Measurements from ENCODE around the gene SEMA3C. TPM values are rescaled to one million over a fixed set of nuclear protein-coding genes. Genes with fewer than 3 reads are reported as not detected.

The SEMA3C gene
- total RNA-seq, result 100 to 1,000 TPM in 1 of 8 experiments, 10 to 100 TPM in 7; 32.2 to 219 (median 49.9) TPM

- Histone ChIP-seq H3K4me1 (replicated peaks in 1 of 2) (peaks cover 12 to 28% of the 10 kb centered on the region in 2 donors), H3K4me3 (peak within 1 kb of the TSS; percentile 47 to 57 (median 51)), H3K27ac (peak within 1 kb of the TSS; percentile 8 to 69)
- in situ Hi-C loops (cut with MboI; ENCODE audit: low pct_unique_long_range_greater_than_20kb in 2 of 9, low sequenced_read_pairs in 9 of 9, unreplicated experiment in 9 of 9), result loop anchor here in 5 of 9 experiments (25.0 kb wide), 2 partner anchors 207 to 543 kb away; no protein-coding TSS in a partner anchor
- 0 to 33% (median 1%) methylated on average over 1 to 18 of the region's 71 CpGs for WGBS, 10 experiments
- peak; percentile 95 to 99 (median 96) for ATAC-seq (replicated peaks in 6 of 8)
These were observed at the start of gene SEMA3C for GRCh38 chr7:80918909-80919721. TSS of gene SEMA3C (minus strand) at chr7:80919051. CDS start at chr7:80916781, 2,270 bp downstream.

GRCh38 chr7:80968606-80969005 is 49.8 kb upstream of the SEMA3C start:
- in situ Hi-C loops (cut with MboI; ENCODE audit: low pct_unique_long_range_greater_than_20kb in 2 of 9, low sequenced_read_pairs in 9 of 9, unreplicated experiment in 9 of 9), result no loop called here
- no peak overlapping the region for H3K4me3 ChIP-seq
- no peaks in the 10 kb centered on the region for H3K4me1 ChIP-seq (replicated peaks in 1 of 2)
- no peak for ATAC-seq (replicated peaks in 6 of 8)
- WGBS, 10 experiments, result 59 to 100% (median 92%) methylated on average over 2 of the region's 2 CpGs; no CpG with 5 or more reads in 1 of the 10 experiments
- no peak overlapping the region for H3K27ac ChIP-seq

- no peak for ATAC-seq (replicated peaks in 6 of 8)
- no peak overlapping the region for H3K4me3 ChIP-seq
- in situ Hi-C loops (cut with MboI; ENCODE audit: low pct_unique_long_range_greater_than_20kb in 2 of 9, low sequenced_read_pairs in 9 of 9, unreplicated experiment in 9 of 9), result no loop called here
- no peaks in the 10 kb centered on the region for H3K4me1 ChIP-seq (replicated peaks in 1 of 2)
- 40 to 100% (median 85%) methylated on average over 1 to 5 of the region's 5 CpGs for WGBS, 10 experiments
- no peak overlapping the region for H3K27ac ChIP-seq
These were observed 49.1 kb upstream of the SEMA3C start for GRCh38 chr7:80967917-80968297.

GRCh38 chr7:80967071-80967916 is 48.4 kb upstream of the SEMA3C start:
- 33 to 78% (median 60%) methylated on average over 1 to 3 of the region's 3 CpGs; no CpG with 5 or more reads in 1 of the 10 experiments for WGBS, 10 experiments
- Histone ChIP-seq H3K4me3 (no peak overlapping the region), H3K4me1 (replicated peaks in 1 of 2) (no peaks in the 10 kb centered on the region), H3K27ac (no peak overlapping the region)
- no peak for ATAC-seq (replicated peaks in 6 of 8)
- in situ Hi-C loops (cut with MboI; ENCODE audit: low pct_unique_long_range_greater_than_20kb in 2 of 9, low sequenced_read_pairs in 9 of 9, unreplicated experiment in 9 of 9), result no loop called here

GRCh38 chr7:80960244-80960795 is 41.5 kb upstream of the SEMA3C start:
- Histone ChIP-seq H3K27ac (no peak overlapping the region), H3K4me3 (no peak overlapping the region), H3K4me1 (replicated peaks in 1 of 2) (no peaks in the 10 kb centered on the region)
- in situ Hi-C loops (cut with MboI; ENCODE audit: low pct_unique_long_range_greater_than_20kb in 2 of 9, low sequenced_read_pairs in 9 of 9, unreplicated experiment in 9 of 9), result no loop called here
- peak in 2 of 8 experiments; percentile 53 to 84 for ATAC-seq (replicated peaks in 6 of 8)
- WGBS, 10 experiments, result 22 to 100% (median 86%) methylated on average over 1 to 2 of the region's 2 CpGs

GRCh38 chr7:80957226-80957777 is 38.5 kb upstream of the SEMA3C start:
- Histone ChIP-seq H3K4me3 (no peak overlapping the region), H3K27ac (no peak overlapping the region), H3K4me1 (replicated peaks in 1 of 2) (no peaks in the 10 kb centered on the region)
- 17 to 100% (median 83%) methylated on average over 1 to 3 of the region's 3 CpGs; no CpG with 5 or more reads in 1 of the 10 experiments for WGBS, 10 experiments
- ATAC-seq (replicated peaks in 6 of 8), result peak in 3 of 8 experiments; percentile 45 to 90 (median 80)
- in situ Hi-C loops (cut with MboI; ENCODE audit: low pct_unique_long_range_greater_than_20kb in 2 of 9, low sequenced_read_pairs in 9 of 9, unreplicated experiment in 9 of 9), result no loop called here

GRCh38 chr7:80954191-80954590 is 35.3 kb upstream of the SEMA3C start:
- Histone ChIP-seq H3K4me3 (no peak overlapping the region), H3K27ac (no peak overlapping the region), H3K4me1 (replicated peaks in 1 of 2) (no peaks in the 10 kb centered on the region)
- in situ Hi-C loops (cut with MboI; ENCODE audit: low pct_unique_long_range_greater_than_20kb in 2 of 9, low sequenced_read_pairs in 9 of 9, unreplicated experiment in 9 of 9), result no loop called here
- ATAC-seq (replicated peaks in 6 of 8), result no peak
- 80 to 100% (median 100%) methylated on average over 1 of the region's 1 CpG; no CpG with 5 or more reads in 5 of the 10 experiments for WGBS, 10 experiments

GRCh38 chr7:80950550-80950967 is 31.7 kb upstream of the SEMA3C start:
- Histone ChIP-seq H3K4me1 (replicated peaks in 1 of 2) (no peaks in the 10 kb centered on the region), H3K27ac (no peak overlapping the region), H3K4me3 (no peak overlapping the region)
- in situ Hi-C loops (cut with MboI; ENCODE audit: low pct_unique_long_range_greater_than_20kb in 2 of 9, low sequenced_read_pairs in 9 of 9, unreplicated experiment in 9 of 9), result no loop called here
- WGBS, 10 experiments, result 13 to 80% (median 50%) methylated on average over 1 to 2 of the region's 2 CpGs; no CpG with 5 or more reads in 1 of the 10 experiments
- no peak for ATAC-seq (replicated peaks in 6 of 8)

GRCh38 chr7:80949449-80949848 is 30.6 kb upstream of the SEMA3C start:
- no peak for ATAC-seq (replicated peaks in 6 of 8)
- 50 to 100% (median 89%) methylated on average over 1 of the region's 1 CpG; no CpG with 5 or more reads in 4 of the 10 experiments for WGBS, 10 experiments
- in situ Hi-C loops (cut with MboI; ENCODE audit: low pct_unique_long_range_greater_than_20kb in 2 of 9, low sequenced_read_pairs in 9 of 9, unreplicated experiment in 9 of 9), result no loop called here
- Histone ChIP-seq H3K4me1 (replicated peaks in 1 of 2) (no peaks in the 10 kb centered on the region), H3K4me3 (no peak overlapping the region), H3K27ac (no peak overlapping the region)

- H3K27ac ChIP-seq, result no peak overlapping the region
- no peak for ATAC-seq (replicated peaks in 6 of 8)
- in situ Hi-C loops (cut with MboI; ENCODE audit: low pct_unique_long_range_greater_than_20kb in 2 of 9, low sequenced_read_pairs in 9 of 9, unreplicated experiment in 9 of 9), result no loop called here
These were observed 28.0 kb upstream of the SEMA3C start for GRCh38 chr7:80946858-80947257.

GRCh38 chr7:80945976-80946375 is 27.1 kb upstream of the SEMA3C start:
- ATAC-seq (replicated peaks in 6 of 8), result no peak
- Histone ChIP-seq H3K27ac (no peak overlapping the region), H3K4me1 (replicated peaks in 1 of 2) (peaks cover 0 to 3% of the 10 kb centered on the region in 2 donors), H3K4me3 (no peak overlapping the region)
- in situ Hi-C loops (cut with MboI; ENCODE audit: low pct_unique_long_range_greater_than_20kb in 2 of 9, low sequenced_read_pairs in 9 of 9, unreplicated experiment in 9 of 9), result no loop called here
- 67 to 100% (median 98%) methylated on average over 1 to 2 of the region's 2 CpGs for WGBS, 10 experiments

More at GRCh38 chr7:80946858-80947257, 28.0 kb upstream of the SEMA3C start:
- peaks cover 0 to 3% of the 10 kb centered on the region in 2 donors for H3K4me1 ChIP-seq (replicated peaks in 1 of 2)
- H3K4me3 ChIP-seq, result no peak overlapping the region

- peaks cover 0 to 3% of the 10 kb centered on the region in 2 donors for H3K4me1 ChIP-seq (replicated peaks in 1 of 2)
- H3K4me3 ChIP-seq, result no peak overlapping the region
- in situ Hi-C loops (cut with MboI; ENCODE audit: low pct_unique_long_range_greater_than_20kb in 2 of 9, low sequenced_read_pairs in 9 of 9, unreplicated experiment in 9 of 9), result no loop called here
- no peak overlapping the region for H3K27ac ChIP-seq
- WGBS, 10 experiments, result 67 to 100% (median 100%) methylated on average over 1 of the region's 1 CpG; no CpG with 5 or more reads in 2 of the 10 experiments
- no peak for ATAC-seq (replicated peaks in 6 of 8)
These were observed 24.5 kb upstream of the SEMA3C start for GRCh38 chr7:80943342-80943741.
